HEK293 (cell line): ENCODE measurements around the gene SZRD1.

Experiments used
- CTCF ChIA-PET: fragments of 350-600 bp; formaldehyde crosslinking; extraction: SDS; loops from one replicate; lab custom pipeline; 2021; ENCODE audit warnings: antibody characterized with exemption; lab: Yijun Ruan, JAX
- POLR2A ChIA-PET: fragments of 300-600 bp; formaldehyde crosslinking; extraction: SDS; loops from one replicate; lab custom pipeline; 2020; ENCODE audit warnings: antibody characterized with exemption, inconsistent platforms; lab: Yijun Ruan, JAX
- H3K27ac ChIP-seq: fragments of 200-500 bp; sonication (Bioruptor generic); 2 replicates; pipeline ENCODE4 v1.5.1; 2014; ENCODE audit warnings: low read depth, low read length, control low read depth, inconsistent platforms; ENCODE audit errors: extremely low read depth
- H3K36me3 ChIP-seq, 2 experiments: fragments of 200-500 bp in 1 of 2; sonication (Bioruptor generic) in 1 of 2; 1 replicate in 1 of 2; 2 replicates in 1 of 2; pipeline ENCODE4 v1.5.1; 2014 to 2017; ENCODE audit warnings: inconsistent platforms in 2 of 2, low read length in 2 of 2; ENCODE audit not compliant: control insufficient read depth in 2 of 2, insufficient read depth in 1 of 2
- H3K4me1 ChIP-seq: fragments of 200-500 bp; sonication (Bioruptor generic); 2 replicates; pipeline ENCODE4 v1.5.1; 2014; ENCODE audit warnings: mild to moderate bottlenecking, low read length, inconsistent platforms; ENCODE audit not compliant: control insufficient read depth, insufficient read depth
- H3K4me3 ChIP-seq: 2 replicates; pipeline ENCODE4 v1.5.1; 2011; ENCODE audit warnings: low read depth, mild to moderate bottlenecking, control low read depth, low read length, moderate library complexity
- H3K9me3 ChIP-seq: fragments of 200-500 bp; sonication (Bioruptor generic); 2 replicates; pipeline ENCODE4 v1.5.1; 2014; ENCODE audit warnings: low read depth, low read length, inconsistent platforms; ENCODE audit not compliant: control insufficient read depth, insufficient read depth
- ATF2 ChIP-seq: fragments of 450-650 bp; formaldehyde crosslinking; IDR thresholded peaks from 2 replicates; pipeline ENCODE4 v1.5.1; 2016; ENCODE audit warnings: missing biosample characterization, missing genetic modification characterization, low read depth
- HOXC10 ChIP-seq: sonication (generic); formaldehyde crosslinking; IDR thresholded peaks from 2 replicates; pipeline ENCODE4 v1.8.1; 2023; ENCODE audit warnings: mild to moderate bottlenecking, missing genetic modification reagents
- IKZF3 ChIP-seq: fragments of 450-650 bp; IDR thresholded peaks from 2 replicates; pipeline ENCODE4 v1.5.0; 2018; ENCODE audit warnings: missing biosample characterization, mild to moderate bottlenecking, missing genetic modification characterization, moderate library complexity
- KLF10 ChIP-seq: fragments of 450-650 bp; IDR thresholded peaks from 2 replicates; pipeline ENCODE4 v1.5.1; 2018; ENCODE audit warnings: missing biosample characterization, mild to moderate bottlenecking, missing genetic modification characterization
- PRDM10 ChIP-seq: fragments of 450-650 bp; formaldehyde crosslinking; IDR thresholded peaks from 2 replicates; pipeline ENCODE4 v1.5.1; 2016; ENCODE audit warnings: missing biosample characterization, missing genetic modification characterization
- SCRT1 ChIP-seq: fragments of 450-650 bp; formaldehyde crosslinking; IDR thresholded peaks from 2 replicates; pipeline ENCODE4 v1.5.1; 2016; ENCODE audit warnings: missing biosample characterization, missing genetic modification characterization, borderline replicate concordance
- SP3 ChIP-seq: fragments of 450-650 bp; formaldehyde crosslinking; IDR thresholded peaks from 2 replicates; pipeline ENCODE4 v1.5.1; 2016; ENCODE audit warnings: missing biosample characterization, missing genetic modification characterization
- SP7 ChIP-seq: fragments of 450-650 bp; formaldehyde crosslinking; IDR thresholded peaks from 2 replicates; pipeline ENCODE4 v1.5.1; 2016; ENCODE audit warnings: missing biosample characterization, missing genetic modification characterization
- ZBTB1 ChIP-seq: fragments of 450-650 bp; formaldehyde crosslinking; IDR thresholded peaks from 2 replicates; pipeline ENCODE4 v1.5.1; 2016; ENCODE audit warnings: missing biosample characterization, missing genetic modification characterization
- ZBTB8A ChIP-seq: fragments of 450-650 bp; formaldehyde crosslinking; IDR thresholded peaks from 2 replicates; pipeline ENCODE4 v1.5.1; 2016; ENCODE audit warnings: missing biosample characterization, missing genetic modification characterization
- ZFHX2 ChIP-seq: fragments of 450-650 bp; formaldehyde crosslinking; conservative IDR thresholded peaks from 2 replicates; pipeline ENCODE4 v1.5.1; 2016; ENCODE audit warnings: missing biosample characterization, missing genetic modification characterization
- ZFP3 ChIP-seq: fragments of 450-650 bp; formaldehyde crosslinking; IDR thresholded peaks from 2 replicates; pipeline ENCODE4 v1.5.1; 2016; ENCODE audit warnings: low read depth, missing biosample characterization, missing genetic modification characterization
- ZNF112 ChIP-seq: fragments of 450-650 bp; formaldehyde crosslinking; IDR thresholded peaks from 2 replicates; pipeline ENCODE4 v1.5.0; 2017; ENCODE audit warnings: missing biosample characterization, missing genetic modification characterization
- ZNF114 ChIP-seq: fragments of 450-650 bp; formaldehyde crosslinking; IDR thresholded peaks from 2 replicates; pipeline ENCODE4 v1.5.0; 2017; ENCODE audit warnings: missing biosample characterization, missing genetic modification characterization
- ZNF184 ChIP-seq: fragments of 450-650 bp; IDR thresholded peaks from 2 replicates; pipeline ENCODE4 v1.5.1; 2018; ENCODE audit warnings: missing biosample characterization, mild to moderate bottlenecking, missing genetic modification characterization
- ZNF223 ChIP-seq: fragments of 450-650 bp; formaldehyde crosslinking; IDR thresholded peaks from 2 replicates; pipeline ENCODE4 v1.5.1; 2016; ENCODE audit warnings: missing biosample characterization, missing genetic modification characterization
- ZNF23 ChIP-seq: fragments of 450-650 bp; formaldehyde crosslinking; IDR thresholded peaks from 2 replicates; pipeline ENCODE4 v1.5.1; 2016; ENCODE audit warnings: missing biosample characterization, missing genetic modification characterization, borderline replicate concordance
- ZNF239 ChIP-seq: fragments of 450-650 bp; formaldehyde crosslinking; IDR thresholded peaks from 2 replicates; pipeline ENCODE4 v1.5.1; 2016; ENCODE audit warnings: missing biosample characterization, missing genetic modification characterization
- ZNF274 ChIP-seq, 2 experiments: fragments of 200-500 bp in 1 of 2; fragments of 450-650 bp in 1 of 2; sonication (Bioruptor generic) in 1 of 2; formaldehyde crosslinking in 1 of 2; IDR thresholded peaks; 2 replicates each; pipeline versions ENCODE4 v1.5.1 to v1.6.1; 2014 to 2016; ENCODE audit warnings: borderline replicate concordance in 1 of 2, inconsistent platforms in 1 of 2, low read length in 1 of 2, missing biosample characterization in 1 of 2, missing genetic modification characterization in 1 of 2
- ZNF341 ChIP-seq: fragments of 450-650 bp; formaldehyde crosslinking; IDR thresholded peaks from 2 replicates; pipeline ENCODE4; 2016; ENCODE audit warnings: low read depth, missing biosample characterization, missing genetic modification characterization
- ZNF398 ChIP-seq: fragments of 450-650 bp; formaldehyde crosslinking; IDR thresholded peaks from 2 replicates; pipeline ENCODE4 v1.5.1; 2017; ENCODE audit warnings: missing biosample characterization, missing genetic modification characterization
- ZNF473 ChIP-seq: fragments of 450-650 bp; formaldehyde crosslinking; IDR thresholded peaks from 2 replicates; pipeline ENCODE4 v1.5.1; 2017; ENCODE audit warnings: missing biosample characterization, missing genetic modification characterization
- ZNF501 ChIP-seq: fragments of 450-650 bp; formaldehyde crosslinking; IDR thresholded peaks from 2 replicates; pipeline ENCODE4 v1.5.1; 2016; ENCODE audit warnings: missing biosample characterization, missing genetic modification characterization
- ZNF548 ChIP-seq: fragments of 450-650 bp; formaldehyde crosslinking; IDR thresholded peaks from 2 replicates; pipeline ENCODE4 v1.5.1; 2016; ENCODE audit warnings: missing biosample characterization, missing genetic modification characterization
- ZNF561 ChIP-seq: fragments of 450-650 bp; IDR thresholded peaks from 2 replicates; pipeline ENCODE4 v1.5.1; 2018; ENCODE audit warnings: missing biosample characterization, missing genetic modification characterization, borderline replicate concordance
- ZNF624 ChIP-seq: fragments of 450-650 bp; formaldehyde crosslinking; IDR thresholded peaks from 2 replicates; pipeline ENCODE4 v1.5.1; 2017; ENCODE audit warnings: missing biosample characterization, missing genetic modification characterization
- ZNF658 ChIP-seq: fragments of 450-650 bp; formaldehyde crosslinking; IDR thresholded peaks from 2 replicates; pipeline ENCODE4; 2016; ENCODE audit warnings: missing biosample characterization, missing genetic modification characterization
- ZNF677 ChIP-seq: fragments of 450-650 bp; IDR thresholded peaks from 2 replicates; pipeline ENCODE4 v1.5.0; 2018; ENCODE audit warnings: missing biosample characterization, mild to moderate bottlenecking, missing genetic modification characterization, moderate library complexity
- ZNF76 ChIP-seq: fragments of 450-650 bp; formaldehyde crosslinking; IDR thresholded peaks from 2 replicates; pipeline ENCODE4; 2016; ENCODE audit warnings: low read depth, missing biosample characterization, missing genetic modification characterization, borderline replicate concordance
- ZNF777 ChIP-seq: fragments of 450-650 bp; formaldehyde crosslinking; IDR thresholded peaks from 2 replicates; pipeline ENCODE4 v1.5.1; 2017; ENCODE audit warnings: missing biosample characterization, missing genetic modification characterization, borderline replicate concordance
- ZSCAN16 ChIP-seq: fragments of 450-650 bp; formaldehyde crosslinking; IDR thresholded peaks from 2 replicates; pipeline ENCODE4 v1.5.1; 2016; ENCODE audit warnings: missing biosample characterization, missing genetic modification characterization
- ZSCAN30 ChIP-seq: fragments of 450-650 bp; IDR thresholded peaks from 2 replicates; pipeline ENCODE4 v1.5.1; 2018; ENCODE audit warnings: missing biosample characterization, mild to moderate bottlenecking, missing genetic modification characterization, moderate library complexity

SZRD1 gene

GRCh38 chr1:16367968-16368890 lies 1.2 kb downstream of the SZRD1 start:
- Histone ChIP-seq H3K9me3 (no peaks in the 10 kb centered on the region), H3K4me1 (peaks cover 13% of the 10 kb centered on the region), H3K4me3 (peak overlapping the region; percentile 97), H3K36me3 (peaks cover 0 to 6% of the 10 kb centered on the region in 2 experiments; a peak in 2 of 3 replicates), H3K27ac (peak overlapping the region; percentile 93)
- ChIA-PET POLR2A (interaction anchor here (1.0 to 1.9 kb wide), 3 partner anchors 13 to 72 kb away, joined by 4 to 8 read pairs (median 5); partner anchors contain the start of gene NECAP2), CTCF (interaction anchor here (0.6 to 1.2 kb wide), 2 partner anchors 253 to 1682 kb away, joined by 3 read pairs; no protein-coding TSS in a partner anchor)
- TF ChIP-seq ZNF561 (tag by site-specific recombination) (no peak), ZNF548 (tag by site-specific recombination) (no peak), ZNF184 (tag by site-specific recombination) (no peak), ZNF274 (IDR thresholded peaks at IDR 0.05; ENCODE audit: low read length) (no peak), ZNF274 (tag by site-specific recombination; IDR thresholded peaks at IDR 0.05; ENCODE audit: borderline replicate concordance) (no peak), ZNF501 (tag by site-specific recombination) (no peak; the same call in 1 of the 2 replicates), SP3 (tag by site-specific recombination) (no peak), ZSCAN30 (tag by site-specific recombination) (no peak), ZNF677 (tag by site-specific recombination) (no peak), HOXC10 (no peak), ZNF398 (tag by site-specific recombination) (no peak), ZNF777 (no peak), PRDM10 (tag by site-specific recombination) (peak; percentile 33; the same call in 1 of the 2 replicates), ZNF658 (tag by site-specific recombination) (no peak), ZNF112 (tag by site-specific recombination) (no peak), KLF10 (tag by site-specific recombination) (no peak), ATF2 (tag by site-specific recombination) (no peak), ZFP3 (no peak), IKZF3 (tag by site-specific recombination) (no peak), ZNF114 (no peak), ZNF23 (no peak), ZNF223 (tag by site-specific recombination) (no peak), ZNF341 (tag by site-specific recombination) (no peak), SCRT1 (peak; percentile 71), ZBTB8A (tag by site-specific recombination) (no peak), ZNF239 (tag by site-specific recombination) (peak; percentile 81; the same call in 1 of the 2 replicates), ZNF624 (tag by site-specific recombination) (no peak), ZNF76 (tag by site-specific recombination) (no peak), ZSCAN16 (tag by site-specific recombination) (no peak), ZFHX2 (peak; percentile 31; the same call in 1 of the 2 replicates), SP7 (tag by site-specific recombination) (peak; percentile 58), ZBTB1 (tag by site-specific recombination) (no peak), ZNF473 (tag by site-specific recombination) (no peak)
